Spinal cord (tissue), 10 donors: ENCODE measurements around the gene CA5B. TPM values are rescaled to one million over a fixed set of nuclear protein-coding genes. Genes with fewer than 3 reads are reported as not detected.

Experiments used
- DNase-seq, 6 donors: peaks; one replicate each; pipeline versions ENCODE4 v3.0.0 to v3.0.0-alpha.2; 2013 to 2015; ENCODE audit warnings: low spot score in 6 of 6, low read depth in 4 of 6
- H3K27ac ChIP-seq: one replicate; pipeline ENCODE4 v1.5.1; 2013; ENCODE audit warnings: low read depth, low read length, control low read depth
- H3K27me3 ChIP-seq: one replicate; pipeline ENCODE4 v1.6.1; 2013; ENCODE audit warnings: low read length; ENCODE audit not compliant: control insufficient read depth, insufficient read depth
- H3K36me3 ChIP-seq: one replicate; pipeline ENCODE4 v1.6.1; 2013; ENCODE audit warnings: low read length; ENCODE audit not compliant: control insufficient read depth, insufficient read depth
- H3K4me1 ChIP-seq: one replicate; pipeline ENCODE4 v1.6.1; 2013; ENCODE audit warnings: low read length; ENCODE audit not compliant: control insufficient read depth, insufficient read depth
- H3K4me3 ChIP-seq: one replicate; pipeline ENCODE4 v1.5.1; 2013; ENCODE audit warnings: low read depth, low read length, control low read depth
- H3K9me3 ChIP-seq: one replicate; pipeline ENCODE4 v1.6.1; 2013; ENCODE audit warnings: low read length; ENCODE audit not compliant: control insufficient read depth, insufficient read depth
- WGBS: methylation state at CpG from one replicate; pipeline ENCODE4 v1.1.5; 2013; ENCODE audit warnings: missing lambda C conversion rate; ENCODE audit not compliant: insufficient coverage; 5-methylcytosine and 5-hydroxymethylcytosine counted together
- polyA plus RNA-seq, 2 donors: library from polyadenylated mRNA; unstranded; fragments of 120-200 nt; gene quantifications; one replicate each; pipeline ENCODE4 v1.2.1, GENCODE V29; 2013; ENCODE audit not compliant: insufficient read length in 2 of 2
- total RNA-seq, 2 donors: library from RNA; depleted of rRNA in 1 of 2; stranded (reverse); fragments of 120-200 nt in 1 of 2; fragments of >200 nt in 1 of 2; gene quantifications; one replicate each; pipeline versions ENCODE4 v1.2.3 to v1.2.4, GENCODE V29; 2013 to 2014
- donor health status: healthy.

CA5B gene
- total and polyA plus RNA-seq, 4 donors = 11.4 to 15.8 (median 13.1) TPM

DNA sequence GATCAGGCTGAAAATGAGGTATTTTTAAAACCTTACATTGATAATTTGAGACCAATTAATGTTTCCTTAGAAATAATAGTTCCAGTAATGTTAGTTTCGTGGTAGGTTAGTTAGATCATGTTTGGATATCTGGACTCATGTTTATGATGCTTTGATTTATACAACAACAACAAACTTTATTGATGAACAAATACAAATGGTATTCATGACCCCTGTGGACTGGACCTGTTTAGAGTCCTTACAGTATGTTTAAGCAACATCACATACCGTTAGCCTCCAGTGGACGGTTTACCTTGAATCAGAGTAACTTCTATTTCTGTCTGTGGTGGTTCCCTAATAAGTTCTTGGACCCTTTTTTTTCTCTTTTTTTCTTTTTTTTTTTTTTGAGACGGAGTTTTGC is 70.2 kb downstream of the CA5B start:
- Histone ChIP-seq H3K4me3 (no peak overlapping the region), H3K27me3 (peaks cover 2% of the 10 kb centered on the region), H3K9me3 (no peaks in the 10 kb centered on the region), H3K4me1 (no peaks in the 10 kb centered on the region), H3K27ac (no peak overlapping the region), H3K36me3 (peaks cover 16% of the 10 kb centered on the region)
- 100% methylated on average over 2 of the region's 4 CpGs for WGBS
- DNase-seq = no peak

DNA sequence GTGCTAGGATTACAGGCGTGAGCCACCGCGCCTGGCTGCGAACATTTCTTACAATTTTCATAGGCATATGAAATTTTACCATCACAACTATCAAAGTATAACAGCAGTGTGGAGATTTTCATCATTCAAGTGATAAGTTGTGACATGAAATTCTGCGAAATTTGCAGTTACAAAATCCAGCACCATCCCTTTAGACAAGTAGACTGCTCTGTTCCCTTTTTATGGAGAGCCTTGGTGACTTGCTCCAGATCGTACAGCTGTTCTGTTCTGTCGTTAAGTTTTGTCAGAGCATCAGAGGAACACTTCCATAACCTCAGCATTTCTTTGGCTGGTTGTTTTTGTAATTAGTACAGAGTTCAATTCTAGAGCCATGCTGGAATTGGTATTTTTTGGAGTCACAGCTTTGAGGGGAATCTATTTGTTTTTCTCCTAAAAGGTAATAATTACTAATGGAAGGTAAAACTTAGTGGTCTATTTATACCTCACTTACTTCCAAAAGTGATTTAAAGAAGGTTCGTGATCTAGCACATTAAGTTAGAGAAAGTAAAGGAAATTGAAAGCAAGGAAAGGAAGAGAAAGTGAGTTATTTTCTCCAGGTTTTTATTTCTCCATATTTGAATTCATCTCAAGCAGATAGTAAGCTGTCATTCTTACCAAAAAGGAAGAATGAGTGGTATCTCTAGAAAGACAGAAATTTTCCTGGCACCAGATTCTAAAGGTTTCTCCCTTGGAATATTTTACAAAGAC is 74.3 kb downstream of the CA5B start:
- Histone ChIP-seq H3K27ac (no peak overlapping the region), H3K27me3 (no peaks in the 10 kb centered on the region), H3K4me1 (no peaks in the 10 kb centered on the region), H3K9me3 (no peaks in the 10 kb centered on the region), H3K4me3 (no peak overlapping the region), H3K36me3 (peaks cover 10% of the 10 kb centered on the region)
- no CpG with 5 or more reads among the region's 8 CpGs for WGBS
- DNase-seq = no peak

DNA sequence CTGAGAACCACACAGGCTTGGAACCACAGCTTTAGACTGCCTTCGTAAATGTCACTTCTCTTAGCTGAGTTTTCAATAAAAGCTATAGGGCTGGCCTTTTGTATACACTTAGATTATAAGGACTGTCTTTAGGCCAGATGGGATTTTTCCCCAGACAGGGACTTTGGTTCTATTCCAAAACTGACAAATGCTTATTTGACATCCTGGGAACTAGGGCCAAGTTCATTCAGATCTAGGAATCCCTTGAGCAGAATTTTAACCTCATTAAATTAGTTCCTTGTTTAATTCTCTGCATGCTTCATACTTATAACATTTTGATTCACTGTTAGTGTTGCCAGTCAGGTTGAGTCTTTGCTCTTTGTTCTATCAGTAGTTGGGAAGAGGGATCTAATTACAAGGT is 75.3 kb downstream of the CA5B start:
- no peak overlapping the region for H3K4me3 ChIP-seq
- WGBS = no CpG with 5 or more reads among the region's 1 CpG

DNA sequence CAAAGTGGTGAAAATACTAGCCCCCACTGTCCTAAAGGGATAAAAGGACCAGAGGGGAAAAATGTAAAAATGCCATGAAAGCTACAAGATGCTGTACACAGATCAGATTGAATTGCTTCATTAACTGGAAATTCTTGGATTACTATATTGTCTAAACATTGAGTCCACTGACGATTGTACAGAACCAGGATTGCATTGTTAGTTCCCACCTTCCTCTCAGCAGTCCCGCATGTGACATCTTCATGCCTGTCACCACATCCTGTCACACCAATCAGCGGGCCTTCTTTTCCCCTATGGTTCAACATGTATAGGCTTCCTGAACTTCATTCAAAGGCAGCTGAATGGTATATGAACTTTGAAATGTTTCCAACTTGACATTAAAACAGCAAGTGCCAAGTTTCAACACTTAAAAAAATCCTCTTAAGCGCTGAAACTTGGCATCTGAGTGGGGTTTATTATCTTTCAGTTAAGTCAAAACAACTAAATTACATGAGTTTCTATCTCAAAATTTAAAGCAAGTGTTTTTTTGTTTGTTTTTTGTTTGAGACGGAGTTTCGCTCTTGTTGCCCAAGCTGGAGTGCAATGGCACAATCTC is 76.8 kb downstream of the CA5B start:
- 90% methylated on average over 4 of the region's 6 CpGs for WGBS

More for the DNA sequence above, 75.3 kb downstream of the CA5B start:
- DNase-seq = peak in 2 of 6 donors; percentile 37 to 53
- no peaks in the 10 kb centered on the region for H3K4me1 ChIP-seq
- H3K9me3 ChIP-seq = no peaks in the 10 kb centered on the region
- H3K27me3 ChIP-seq = no peaks in the 10 kb centered on the region
- no peak overlapping the region for H3K27ac ChIP-seq
- peaks cover 7% of the 10 kb centered on the region for H3K36me3 ChIP-seq

DNA sequence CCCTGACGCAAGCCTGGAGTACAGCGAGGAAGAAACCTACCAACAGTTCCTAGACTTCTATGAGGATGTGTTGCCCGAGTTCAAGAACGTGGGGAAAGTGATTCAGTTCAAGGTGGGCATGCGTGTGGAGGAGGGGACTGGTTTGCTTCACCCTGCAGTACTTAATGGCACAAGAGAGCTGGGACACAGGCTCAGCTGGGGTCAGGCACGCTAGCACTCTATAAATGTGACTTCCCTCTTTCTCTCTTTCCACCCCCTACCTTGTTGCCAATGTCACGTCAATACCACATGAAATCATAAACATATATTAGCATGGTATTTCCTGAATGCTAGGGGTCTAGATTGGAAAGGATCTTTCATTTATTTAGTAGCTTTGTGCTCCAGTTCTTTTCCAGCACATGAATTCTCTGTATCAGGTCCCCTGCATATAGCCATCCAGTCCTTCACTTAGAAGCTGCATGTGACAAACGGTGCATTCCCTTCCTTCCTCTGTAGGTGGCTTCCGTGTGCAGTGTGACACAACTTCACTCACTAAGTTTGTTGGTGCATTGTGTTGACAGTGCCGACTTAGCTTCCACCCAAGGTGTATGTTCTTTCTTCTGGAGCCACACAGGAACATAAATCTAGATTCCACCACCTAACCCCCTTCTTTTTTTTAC is 77.8 kb downstream of the CA5B start:
- no peaks in the 10 kb centered on the region for H3K4me1 ChIP-seq
- H3K27ac ChIP-seq = no peak overlapping the region
- no peaks in the 10 kb centered on the region for H3K9me3 ChIP-seq
- peaks cover 6% of the 10 kb centered on the region for H3K36me3 ChIP-seq
- peak in 4 of 6 donors; percentile 12 to 75 (median 36) for DNase-seq
- 86% methylated on average over 1 of the region's 10 CpGs for WGBS
- no peak overlapping the region for H3K4me3 ChIP-seq
- H3K27me3 ChIP-seq = no peaks in the 10 kb centered on the region

More for the DNA sequence above, 76.8 kb downstream of the CA5B start:
- DNase-seq = peak in 1 of 6 donors; percentile 2
- H3K4me3 ChIP-seq = no peak overlapping the region
- H3K4me1 ChIP-seq = no peaks in the 10 kb centered on the region
- no peak overlapping the region for H3K27ac ChIP-seq
- H3K9me3 ChIP-seq = no peaks in the 10 kb centered on the region
- no peaks in the 10 kb centered on the region for H3K27me3 ChIP-seq
- peaks cover 6% of the 10 kb centered on the region for H3K36me3 ChIP-seq

DNA sequence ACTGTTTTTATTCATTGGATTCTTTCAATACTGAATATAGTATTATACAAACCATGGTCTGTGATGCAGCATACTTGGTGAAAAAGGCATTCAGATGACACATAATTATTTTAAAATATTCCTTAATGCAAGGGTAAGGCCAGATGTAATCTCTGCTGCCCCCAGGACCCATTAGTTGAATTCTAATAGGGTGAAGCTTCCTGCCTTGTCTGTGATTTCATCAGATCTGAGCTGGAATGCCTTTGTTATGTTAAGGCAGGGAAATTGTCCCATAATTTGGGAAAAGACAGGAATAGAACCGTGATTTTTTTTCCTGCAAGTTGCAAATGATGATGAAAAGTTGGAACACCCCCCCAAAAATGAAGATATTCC is 78.4 kb downstream of the CA5B start:
- WGBS = 0% methylated on average over 1 of the region's 1 CpG
- peaks cover 3% of the 10 kb centered on the region for H3K36me3 ChIP-seq
- H3K4me3 ChIP-seq = no peak overlapping the region
- no peaks in the 10 kb centered on the region for H3K9me3 ChIP-seq
- DNase-seq = no peak
- H3K27ac ChIP-seq = no peak overlapping the region
- no peaks in the 10 kb centered on the region for H3K4me1 ChIP-seq
- no peaks in the 10 kb centered on the region for H3K27me3 ChIP-seq

DNA sequence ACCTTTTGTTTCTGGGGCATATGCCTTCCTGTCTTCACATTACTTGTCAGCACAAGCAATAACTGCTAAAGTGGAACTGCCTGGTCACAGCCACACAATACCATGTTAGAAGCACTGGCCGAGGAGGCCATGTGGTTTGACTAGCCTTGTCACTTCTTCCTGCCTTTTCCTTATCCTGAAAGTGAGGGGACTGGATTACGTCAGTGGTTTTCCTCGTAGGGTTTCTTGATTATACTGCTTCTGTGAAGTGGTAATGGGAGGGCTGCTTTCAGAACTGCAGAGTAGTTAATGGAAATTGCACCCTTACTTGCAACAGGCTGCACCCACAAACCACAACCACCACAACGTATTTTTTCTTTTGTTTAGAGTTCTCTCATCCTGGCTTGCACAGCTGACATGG is 78.8 kb downstream of the CA5B start:
- WGBS = no CpG with 5 or more reads among the region's 4 CpGs
- H3K27me3 ChIP-seq = no peaks in the 10 kb centered on the region
- H3K27ac ChIP-seq = no peak overlapping the region
- peaks cover 2% of the 10 kb centered on the region for H3K36me3 ChIP-seq
- no peak for DNase-seq
- no peaks in the 10 kb centered on the region for H3K4me1 ChIP-seq
- H3K9me3 ChIP-seq = no peaks in the 10 kb centered on the region
- no peak overlapping the region for H3K4me3 ChIP-seq

DNA sequence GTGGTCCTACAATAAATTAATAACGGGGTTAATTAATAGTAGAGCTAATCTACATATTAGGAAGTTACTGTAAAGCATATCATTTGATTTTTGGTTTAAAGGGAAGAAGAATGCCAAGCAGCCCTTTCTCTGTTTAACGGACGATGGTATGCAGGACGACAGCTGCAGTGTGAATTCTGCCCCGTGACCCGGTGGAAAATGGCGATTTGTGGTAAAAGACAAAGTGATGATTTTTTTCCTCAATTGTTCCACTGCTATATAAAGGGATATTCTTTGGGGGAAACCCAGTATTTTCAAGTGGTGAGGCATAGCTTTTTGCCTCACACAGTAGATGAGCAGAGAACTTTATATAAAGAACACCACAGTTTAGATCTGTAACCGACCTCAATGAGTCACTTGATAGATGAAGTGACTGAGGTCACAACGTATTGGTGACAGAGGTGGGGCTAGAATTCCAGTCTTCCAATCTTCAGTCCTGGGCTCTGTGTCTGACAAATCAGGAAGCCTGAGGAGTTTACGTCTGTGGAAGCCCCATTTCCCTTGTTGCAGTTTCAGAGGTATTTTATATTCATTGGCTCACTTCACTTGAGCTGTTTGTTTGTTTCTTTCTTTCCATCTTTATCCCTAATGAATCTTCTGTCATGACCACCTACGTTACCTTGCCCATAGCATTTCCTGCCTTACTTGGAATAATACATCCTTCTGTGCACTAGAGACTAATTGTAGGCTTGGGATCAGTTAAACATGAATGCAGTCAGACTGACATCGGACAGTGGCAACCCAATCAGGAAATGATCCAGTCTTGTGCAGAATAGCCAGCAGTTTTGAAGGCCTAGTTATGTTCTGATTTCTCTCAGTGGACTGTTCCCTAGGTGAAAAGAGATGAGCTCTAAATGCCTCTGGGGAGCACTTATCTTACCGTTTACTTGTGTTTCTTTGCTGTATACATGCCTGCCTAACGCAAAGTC is 82.3 kb downstream of the CA5B start:
- Histone ChIP-seq H3K9me3 (no peaks in the 10 kb centered on the region), H3K36me3 (peaks cover 12% of the 10 kb centered on the region), H3K27ac (no peak overlapping the region), H3K4me1 (no peaks in the 10 kb centered on the region), H3K27me3 (no peaks in the 10 kb centered on the region), H3K4me3 (no peak overlapping the region)
- DNase-seq = peak in 1 of 6 donors; percentile 1
- 75% methylated on average over 8 of the region's 14 CpGs for WGBS

DNA sequence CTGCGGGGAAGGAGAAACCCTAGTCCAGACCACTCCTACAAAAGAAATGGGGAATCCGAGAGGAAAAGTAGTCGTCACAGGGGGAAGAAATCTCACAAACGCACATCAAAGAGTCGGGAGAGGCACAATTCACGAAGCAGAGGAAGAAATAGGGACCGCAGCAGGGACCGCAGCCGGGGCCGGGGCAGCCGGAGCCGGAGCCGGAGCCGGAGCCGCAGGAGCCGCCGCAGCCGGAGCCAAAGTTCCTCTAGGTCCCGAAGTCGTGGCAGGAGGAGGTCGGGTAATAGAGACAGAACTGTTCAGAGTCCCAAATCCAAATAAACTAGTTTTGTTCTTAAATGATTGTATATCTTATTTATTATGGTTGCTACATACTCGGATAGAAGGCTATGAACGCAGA is 84.9 kb downstream of the CA5B start:
- Histone ChIP-seq H3K36me3 (peaks cover 12% of the 10 kb centered on the region), H3K4me3 (no peak overlapping the region), H3K9me3 (no peaks in the 10 kb centered on the region), H3K27me3 (no peaks in the 10 kb centered on the region), H3K27ac (no peak overlapping the region), H3K4me1 (no peaks in the 10 kb centered on the region)
- no peak for DNase-seq
- WGBS = 98% methylated on average over 7 of the region's 23 CpGs
